Transverse colon (tissue), 4 donors: Measurements from ENCODE around the gene DEDD.

Experiments
- POLR2A ChIP-seq: fragments of 450-650 bp; IDR thresholded peaks from one replicate; pipeline ENCODE4 v1.6.1; 2016; ENCODE audit warnings: antibody characterized with exemption, mild to moderate bottlenecking, moderate library complexity
- POLR2AphosphoS5 ChIP-seq, 3 donors: sonication (generic); formaldehyde crosslinking; IDR thresholded peaks; one replicate each; pipeline ENCODE4 v1.6.1; 2016; ENCODE audit warnings: antibody characterized with exemption in 3 of 3
- TF ChIP-seq, protein P1 (sequence below), 5 experiments: fragments of 200-600 bp in 3 of 5; fragments of 450-650 bp in 2 of 5; sonication (generic) in 3 of 5; IDR thresholded peaks; 1 replicate in 2 of 5; 2 replicates in 3 of 5; pipeline ENCODE4 v1.5.1; 2016 to 2017; ENCODE audit warnings: antibody characterized with exemption in 5 of 5, inconsistent platforms in 3 of 5, mild to moderate bottlenecking in 2 of 5, moderate library complexity in 1 of 5

DNA sequence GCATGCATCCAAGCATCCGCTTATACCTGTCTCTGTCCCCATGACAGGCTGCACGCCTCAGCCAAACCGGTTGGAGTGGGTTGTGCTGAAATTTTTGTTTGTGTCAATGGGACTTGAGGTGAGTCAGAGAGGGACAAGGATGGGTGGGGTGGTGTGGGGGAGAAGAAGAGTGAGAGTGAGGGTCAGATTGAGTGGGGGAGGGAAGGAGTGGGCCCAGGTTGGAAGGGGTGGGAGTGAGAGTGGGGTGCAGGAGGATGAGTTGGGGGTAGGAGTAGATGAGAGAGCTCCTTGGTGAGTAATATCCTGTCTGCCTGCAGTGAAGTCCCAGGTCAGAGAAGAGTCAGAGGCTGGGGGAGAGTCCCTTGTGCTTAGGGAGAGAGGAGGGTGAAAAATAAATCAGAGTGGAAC is 39.8 kb downstream of the DEDD start:
- TF ChIP-seq POLR2A (no peak), POLR2AphosphoS5 (IDR thresholded peaks at IDR 0.05) (no peak)
- TF ChIP-seq, protein P1, sequence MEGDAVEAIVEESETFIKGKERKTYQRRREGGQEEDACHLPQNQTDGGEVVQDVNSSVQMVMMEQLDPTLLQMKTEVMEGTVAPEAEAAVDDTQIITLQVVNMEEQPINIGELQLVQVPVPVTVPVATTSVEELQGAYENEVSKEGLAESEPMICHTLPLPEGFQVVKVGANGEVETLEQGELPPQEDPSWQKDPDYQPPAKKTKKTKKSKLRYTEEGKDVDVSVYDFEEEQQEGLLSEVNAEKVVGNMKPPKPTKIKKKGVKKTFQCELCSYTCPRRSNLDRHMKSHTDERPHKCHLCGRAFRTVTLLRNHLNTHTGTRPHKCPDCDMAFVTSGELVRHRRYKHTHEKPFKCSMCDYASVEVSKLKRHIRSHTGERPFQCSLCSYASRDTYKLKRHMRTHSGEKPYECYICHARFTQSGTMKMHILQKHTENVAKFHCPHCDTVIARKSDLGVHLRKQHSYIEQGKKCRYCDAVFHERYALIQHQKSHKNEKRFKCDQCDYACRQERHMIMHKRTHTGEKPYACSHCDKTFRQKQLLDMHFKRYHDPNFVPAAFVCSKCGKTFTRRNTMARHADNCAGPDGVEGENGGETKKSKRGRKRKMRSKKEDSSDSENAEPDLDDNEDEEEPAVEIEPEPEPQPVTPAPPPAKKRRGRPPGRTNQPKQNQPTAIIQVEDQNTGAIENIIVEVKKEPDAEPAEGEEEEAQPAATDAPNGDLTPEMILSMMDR (IDR thresholded peaks at IDR 0.05) = no peak
